ENCODE results near the gene HIVEP3. TPM values are rescaled to one million over a fixed set of nuclear protein-coding genes. Genes with fewer than 3 reads are reported as not detected.

HIVEP3 gene
- total and polyA plus RNA-seq, 2 experiments from 2014 or later = 0.57 to 5.9 TPM

DNA sequence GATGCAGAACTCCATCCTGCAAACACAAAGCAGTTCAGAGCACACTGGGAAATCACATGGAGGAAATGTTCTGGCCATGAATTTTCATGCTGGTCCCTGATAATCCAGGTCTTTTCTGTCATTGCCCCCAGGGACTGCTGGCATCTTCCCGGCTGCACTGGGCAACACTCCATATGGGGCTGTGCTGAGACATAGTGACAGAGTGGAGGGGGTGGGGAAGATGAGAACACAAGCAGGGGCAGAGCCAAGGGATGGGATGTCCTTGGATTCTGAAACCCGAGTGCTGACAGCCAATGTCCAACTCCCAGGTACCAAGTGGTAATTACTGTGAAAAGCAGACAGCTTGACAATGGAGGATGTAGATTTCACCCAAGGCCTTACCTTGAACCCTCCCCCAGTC, 185.7 kb downstream of the HIVEP3 start:
- TF ChIP-seq, protein P1, sequence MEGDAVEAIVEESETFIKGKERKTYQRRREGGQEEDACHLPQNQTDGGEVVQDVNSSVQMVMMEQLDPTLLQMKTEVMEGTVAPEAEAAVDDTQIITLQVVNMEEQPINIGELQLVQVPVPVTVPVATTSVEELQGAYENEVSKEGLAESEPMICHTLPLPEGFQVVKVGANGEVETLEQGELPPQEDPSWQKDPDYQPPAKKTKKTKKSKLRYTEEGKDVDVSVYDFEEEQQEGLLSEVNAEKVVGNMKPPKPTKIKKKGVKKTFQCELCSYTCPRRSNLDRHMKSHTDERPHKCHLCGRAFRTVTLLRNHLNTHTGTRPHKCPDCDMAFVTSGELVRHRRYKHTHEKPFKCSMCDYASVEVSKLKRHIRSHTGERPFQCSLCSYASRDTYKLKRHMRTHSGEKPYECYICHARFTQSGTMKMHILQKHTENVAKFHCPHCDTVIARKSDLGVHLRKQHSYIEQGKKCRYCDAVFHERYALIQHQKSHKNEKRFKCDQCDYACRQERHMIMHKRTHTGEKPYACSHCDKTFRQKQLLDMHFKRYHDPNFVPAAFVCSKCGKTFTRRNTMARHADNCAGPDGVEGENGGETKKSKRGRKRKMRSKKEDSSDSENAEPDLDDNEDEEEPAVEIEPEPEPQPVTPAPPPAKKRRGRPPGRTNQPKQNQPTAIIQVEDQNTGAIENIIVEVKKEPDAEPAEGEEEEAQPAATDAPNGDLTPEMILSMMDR (IDR thresholded peaks at IDR 0.05; ENCODE audit: poor library complexity) = no peak
- TF ChIP-seq EZH2 (IDR thresholded peaks at IDR 0.05; ENCODE audit: borderline replicate concordance) (no peak), EZH2phosphoT487 (IDR thresholded peaks at IDR 0.05; ENCODE audit: low read depth, severe bottlenecking, unreplicated experiment) (no peak)
- 84% methylated on average over 2 of the region's 2 CpGs for WGBS (ENCODE audit: low lambda C conversion rate, missing lambda C conversion rate)
- H3K9me2 ChIP-seq (replicated peaks; ENCODE audit: insufficient read depth) = no peaks in the 10 kb centered on the region

DNA sequence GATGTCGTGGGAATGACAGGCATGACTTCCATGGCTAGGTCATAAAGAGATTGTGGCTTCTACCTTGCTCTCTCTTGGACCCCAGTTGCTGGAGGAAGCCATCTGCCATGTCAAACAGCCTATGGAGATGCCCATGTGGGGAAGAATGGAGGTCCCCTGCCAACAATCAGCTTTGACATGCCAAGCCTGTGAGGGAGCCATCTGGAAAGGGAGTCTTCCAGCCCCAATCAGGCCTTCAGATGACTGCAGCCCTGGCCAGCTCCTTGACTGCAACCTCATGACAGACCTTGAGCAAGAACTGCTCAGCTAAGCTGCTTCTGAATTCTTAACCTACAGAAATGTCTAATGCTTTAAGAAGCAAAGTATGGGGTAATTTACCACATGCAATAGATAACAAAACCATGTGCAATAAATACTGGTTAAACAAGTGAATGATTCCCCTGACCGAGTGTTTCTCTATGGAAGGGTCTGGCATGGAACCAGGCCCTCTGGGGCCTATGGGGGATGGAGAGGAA, 187.1 kb downstream of the HIVEP3 start:
- no peaks in the 10 kb centered on the region for H3K27me3 ChIP-seq
- no peak overlapping the region for H3K27ac ChIP-seq
- no peak overlapping the region for H3K4me2 ChIP-seq
- no peak for DNase-seq (ENCODE audit: low spot score)
- H3K4me1 ChIP-seq (ENCODE audit: insufficient read depth) = peaks cover 3% of the 10 kb centered on the region
- H3K9me3 ChIP-seq (ENCODE audit: low read depth) = no peaks in the 10 kb centered on the region
- no peaks in the 10 kb centered on the region for H3K9me2 ChIP-seq (replicated peaks; ENCODE audit: insufficient read depth)
- no peaks in the 10 kb centered on the region for H3K36me3 ChIP-seq (replicated peaks; ENCODE audit: insufficient read depth, low read depth)
- no peaks in the 10 kb centered on the region for H4K20me1 ChIP-seq (ENCODE audit: insufficient read depth, poor library complexity, severe bottlenecking)
- H2AFZ ChIP-seq = no peak overlapping the region
- WGBS (ENCODE audit: low lambda C conversion rate, missing lambda C conversion rate) = 83% methylated on average over 2 of the region's 2 CpGs
- no peak overlapping the region for H3K4me3 ChIP-seq
- no peaks in the 10 kb centered on the region for H3K79me2 ChIP-seq
- no peak for TF ChIP-seq EZH2phosphoT487 (IDR thresholded peaks at IDR 0.05; ENCODE audit: low read depth, severe bottlenecking, unreplicated experiment)
- TF ChIP-seq EZH2 (IDR thresholded peaks at IDR 0.05; ENCODE audit: borderline replicate concordance) = no peak
- TF ChIP-seq, protein P1 (IDR thresholded peaks at IDR 0.05; ENCODE audit: poor library complexity) = no peak

More for the DNA sequence above, 185.7 kb downstream of the HIVEP3 start:
- Histone ChIP-seq H3K27me3 (no peaks in the 10 kb centered on the region), H3K4me2 (no peak overlapping the region), H4K20me1 (ENCODE audit: insufficient read depth, poor library complexity, severe bottlenecking) (no peaks in the 10 kb centered on the region), H3K4me3 (no peak overlapping the region), H3K27ac (no peak overlapping the region), H3K4me1 (ENCODE audit: insufficient read depth) (peaks cover 3% of the 10 kb centered on the region), H3K79me2 (no peaks in the 10 kb centered on the region), H3K36me3 (replicated peaks; ENCODE audit: insufficient read depth, low read depth) (no peaks in the 10 kb centered on the region), H2AFZ (no peak overlapping the region), H3K9me3 (ENCODE audit: low read depth) (no peaks in the 10 kb centered on the region)
- DNase-seq (ENCODE audit: low spot score) = no peak

DNA sequence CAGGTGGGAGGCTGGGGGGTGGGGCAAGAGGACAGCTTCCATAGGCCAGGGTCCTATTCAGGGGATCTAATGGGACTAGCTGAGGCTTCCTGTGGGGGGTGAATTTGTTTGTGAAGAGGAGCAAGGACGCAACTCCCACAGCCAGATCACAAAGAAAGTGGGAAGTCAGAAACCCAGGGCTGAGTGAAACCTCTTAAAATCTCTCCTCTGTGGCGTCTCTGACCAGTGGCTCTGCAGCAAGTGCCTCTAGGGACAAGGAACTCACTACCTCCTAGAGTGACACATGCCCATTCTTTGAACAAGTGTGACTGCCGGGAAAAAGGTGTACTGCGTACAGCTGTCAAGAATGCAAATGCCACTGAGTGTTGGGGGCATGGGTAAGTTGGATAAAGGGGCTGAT, 187.9 kb downstream of the HIVEP3 start:
- H2AFZ ChIP-seq = no peak overlapping the region
- H3K9me2 ChIP-seq (replicated peaks; ENCODE audit: insufficient read depth) = no peaks in the 10 kb centered on the region
- no peak for TF ChIP-seq EZH2 (IDR thresholded peaks at IDR 0.05; ENCODE audit: borderline replicate concordance)
- TF ChIP-seq EZH2phosphoT487 (IDR thresholded peaks at IDR 0.05; ENCODE audit: low read depth, severe bottlenecking, unreplicated experiment) = no peak
- TF ChIP-seq, protein P1 (IDR thresholded peaks at IDR 0.05; ENCODE audit: poor library complexity) = no peak
- no peaks in the 10 kb centered on the region for H3K36me3 ChIP-seq (replicated peaks; ENCODE audit: insufficient read depth, low read depth)
- H3K79me2 ChIP-seq = no peaks in the 10 kb centered on the region
- WGBS (ENCODE audit: low lambda C conversion rate, missing lambda C conversion rate) = 89% methylated on average over 4 of the region's 4 CpGs
- H4K20me1 ChIP-seq (ENCODE audit: insufficient read depth, poor library complexity, severe bottlenecking) = no peaks in the 10 kb centered on the region
- no peak for DNase-seq (ENCODE audit: low spot score)
- H3K27me3 ChIP-seq = no peaks in the 10 kb centered on the region
- no peak overlapping the region for H3K4me3 ChIP-seq
- no peak overlapping the region for H3K4me2 ChIP-seq
- no peak overlapping the region for H3K27ac ChIP-seq
- H3K9me3 ChIP-seq (ENCODE audit: low read depth) = no peaks in the 10 kb centered on the region
- H3K4me1 ChIP-seq (ENCODE audit: insufficient read depth) = peaks cover 3% of the 10 kb centered on the region
